ENCODE measurements around the gene NXF3.
"Not testable (repeated sequence)": the region's sequence is repeated elsewhere in the genome, so short reads cannot be mapped to it uniquely, and the experiment has no call there.

NXF3 gene

DNA sequence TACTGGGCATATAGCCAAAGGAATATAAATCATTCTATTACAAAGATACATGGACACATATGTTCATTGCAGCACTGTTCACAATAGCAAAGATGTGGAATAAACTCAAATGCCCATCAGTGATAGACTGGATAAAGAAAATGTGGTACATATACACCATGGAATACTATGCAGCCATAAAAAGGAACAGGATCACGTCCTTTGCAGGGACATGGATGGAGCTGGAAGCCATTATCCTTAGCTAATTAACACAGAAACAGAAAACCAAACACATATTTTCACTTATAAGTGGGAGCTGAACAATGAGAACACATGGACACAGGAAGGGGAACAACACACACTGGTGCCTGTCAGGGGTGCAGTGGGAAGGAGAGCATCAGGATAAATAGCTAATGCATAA lies 59.6 kb downstream of the NXF3 start:
- not testable (repeated sequence) for DNase-seq

All from activated effector memory CD4-positive, alpha-beta T cell treated with anti-CD3 and anti-CD28 coated beads, Interleukin-2, amount 50 U/mL, for 16 hours (primary cell).